MM.1S (cell line): ENCODE measurements around the gene GAS7.

Experiments used
- DNase-seq: peaks from one replicate; pipeline ENCODE4 v3.0.0-alpha.2; 2015
- H2AFZ ChIP-seq: fragments of 300-600 bp; sonication (generic); 2 replicates; pipeline ENCODE4 v1.6.0; 2016; ENCODE audit warnings: antibody characterized with exemption, low read length
- H3F3A ChIP-seq: fragments of 300-600 bp; sonication (generic); 2 replicates; pipeline ENCODE4 v1.6.1; 2016; ENCODE audit warnings: mild to moderate bottlenecking, antibody characterized with exemption, low read length, moderate library complexity, mixed read lengths; ENCODE audit not compliant: insufficient read depth
- H3K27ac ChIP-seq: fragments of 300-600 bp; sonication (generic); 2 replicates; pipeline ENCODE4 v1.5.1; 2016; ENCODE audit warnings: mild to moderate bottlenecking, low read length
- H3K27me3 ChIP-seq: fragments of 300-600 bp; sonication (generic); replicated peaks from 2 replicates; pipeline ENCODE4 v1.6.0; 2016; ENCODE audit warnings: low read length; ENCODE audit not compliant: insufficient read depth
- H3K36me3 ChIP-seq: fragments of 300-600 bp; sonication (generic); replicated peaks from 2 replicates; pipeline ENCODE4 v1.6.1; 2016; ENCODE audit warnings: mild to moderate bottlenecking, low read length, mixed read lengths; ENCODE audit not compliant: insufficient read depth
- H3K4me1 ChIP-seq: fragments of 300-600 bp; sonication (generic); 2 replicates; pipeline ENCODE4 v1.6.1; 2016; ENCODE audit warnings: low read length, mixed read lengths
- H3K4me2 ChIP-seq: fragments of 300-600 bp; sonication (generic); 2 replicates; pipeline ENCODE4 v1.6.0; 2016; ENCODE audit warnings: low read depth, low read length
- H3K4me3 ChIP-seq: fragments of 300-600 bp; sonication (generic); 2 replicates; pipeline ENCODE4 v1.5.1; 2016; ENCODE audit warnings: low read length, mixed read lengths
- H3K79me2 ChIP-seq: fragments of 300-600 bp; sonication (generic); 2 replicates; pipeline ENCODE4 v1.6.1; 2016; ENCODE audit warnings: mixed run types, low read length, mixed read lengths
- H3K9ac ChIP-seq: fragments of 300-600 bp; sonication (generic); 2 replicates; pipeline ENCODE4 v1.6.1; 2016; ENCODE audit warnings: low read length, mixed read lengths
- H3K9me2 ChIP-seq: fragments of 300-600 bp; sonication (generic); replicated peaks from 2 replicates; pipeline ENCODE4 v1.6.1; 2016; ENCODE audit warnings: mild to moderate bottlenecking, low read length, mixed read lengths; ENCODE audit not compliant: insufficient read depth
- H3K9me3 ChIP-seq: fragments of 300-600 bp; sonication (generic); replicated peaks from 2 replicates; pipeline ENCODE4 v1.6.1; 2016; ENCODE audit warnings: mild to moderate bottlenecking, low read length, mixed read lengths; ENCODE audit not compliant: insufficient read depth
- H4K20me1 ChIP-seq: fragments of 300-600 bp; sonication (generic); 2 replicates; pipeline ENCODE4 v1.6.1; 2016; ENCODE audit warnings: mild to moderate bottlenecking, low read length, moderate library complexity, mixed read lengths; ENCODE audit not compliant: insufficient read depth
- CTCF ChIP-seq: fragments of 300-600 bp; sonication (generic); IDR thresholded peaks from 2 replicates; pipeline ENCODE4 v1.5.1; 2016; ENCODE audit warnings: antibody characterized with exemption, low read length, mixed read lengths
- EZH2 ChIP-seq: fragments of 300-600 bp; sonication (generic); optimal IDR thresholded peaks from 2 replicates; pipeline ENCODE3; 2017; ENCODE audit warnings: low read depth, mild to moderate bottlenecking, antibody characterized with exemption, low read length, mixed read lengths
- EZH2phosphoT487 ChIP-seq: fragments of 300-600 bp; sonication (generic); IDR thresholded peaks from 2 replicates; pipeline ENCODE4 v1.6.1; 2018; ENCODE audit warnings: antibody characterized with exemption, low read length

GAS7 gene

GRCh38 chr17:10064536-10064935 is 133.9 kb downstream of the GAS7 start:
- H2AFZ ChIP-seq: no peak overlapping the region
- no peak for TF ChIP-seq EZH2
- TF ChIP-seq EZH2phosphoT487: no peak
- TF ChIP-seq CTCF: no peak
- no peak overlapping the region for H3K27ac ChIP-seq
- H3K4me2 ChIP-seq: no peak overlapping the region
- H3K9me3 ChIP-seq: no peaks in the 10 kb centered on the region
- no peaks in the 10 kb centered on the region for H3K79me2 ChIP-seq
- no peaks in the 10 kb centered on the region for H3F3A ChIP-seq
- no peak overlapping the region for H3K9ac ChIP-seq
- peaks cover 4% of the 10 kb centered on the region; the same call in 1 of the 2 replicates for H3K4me1 ChIP-seq
- H3K9me2 ChIP-seq: no peaks in the 10 kb centered on the region
- no peaks in the 10 kb centered on the region for H3K36me3 ChIP-seq
- H3K4me3 ChIP-seq: no peak overlapping the region
- DNase-seq: no peak
- peaks cover 16% of the 10 kb centered on the region for H3K27me3 ChIP-seq
- no peaks in the 10 kb centered on the region for H4K20me1 ChIP-seq

GRCh38 chr17:10063730-10064241 is 134.6 kb downstream of the GAS7 start:
- H4K20me1 ChIP-seq: no peaks in the 10 kb centered on the region
- no peak for TF ChIP-seq CTCF
- TF ChIP-seq EZH2phosphoT487: no peak
- no peak for TF ChIP-seq EZH2
- H3K4me3 ChIP-seq: no peak overlapping the region
- no peak overlapping the region for H3K27ac ChIP-seq
- no peaks in the 10 kb centered on the region for H3K36me3 ChIP-seq
- H2AFZ ChIP-seq: no peak overlapping the region
- no peaks in the 10 kb centered on the region for H3K9me2 ChIP-seq
- H3K79me2 ChIP-seq: no peaks in the 10 kb centered on the region
- H3K27me3 ChIP-seq: peaks cover 16% of the 10 kb centered on the region
- H3K9ac ChIP-seq: no peak overlapping the region
- peaks cover 10% of the 10 kb centered on the region; the same call in 1 of the 2 replicates for H3K4me1 ChIP-seq
- H3F3A ChIP-seq: no peaks in the 10 kb centered on the region
- H3K4me2 ChIP-seq: no peak overlapping the region
- DNase-seq: no peak
- no peaks in the 10 kb centered on the region for H3K9me3 ChIP-seq

- no peak overlapping the region for H3K9ac ChIP-seq
Measured at GRCh38 chr17:10062691-10063385, 135.6 kb downstream of the GAS7 start.

More at GRCh38 chr17:10062691-10063385, 135.6 kb downstream of the GAS7 start:
- no peak overlapping the region for H3K4me3 ChIP-seq
- H4K20me1 ChIP-seq: no peaks in the 10 kb centered on the region
- no peak overlapping the region for H3K27ac ChIP-seq
- no peaks in the 10 kb centered on the region for H3K79me2 ChIP-seq
- H3K9me3 ChIP-seq: no peaks in the 10 kb centered on the region
- DNase-seq: no peak
- no peak overlapping the region for H3K4me2 ChIP-seq
- no peaks in the 10 kb centered on the region for H3F3A ChIP-seq
- H3K9me2 ChIP-seq: no peaks in the 10 kb centered on the region
- peaks cover 24% of the 10 kb centered on the region for H3K27me3 ChIP-seq
- TF ChIP-seq EZH2 (no peak), EZH2phosphoT487 (no peak), CTCF (no peak)
- H3K4me1 ChIP-seq: peaks cover 10% of the 10 kb centered on the region; the same call in 1 of the 2 replicates
- H2AFZ ChIP-seq: no peak overlapping the region
- no peaks in the 10 kb centered on the region for H3K36me3 ChIP-seq
